ENCODE measurements around the gene KCNG1.
A peak's percentile ranks its signal among the peaks of the same experiment; 100 is the strongest.
"Not testable (repeated sequence)": the region's sequence is repeated elsewhere in the genome, so short reads cannot be mapped to it uniquely, and the experiment has no call there.

The KCNG1 gene

DNA sequence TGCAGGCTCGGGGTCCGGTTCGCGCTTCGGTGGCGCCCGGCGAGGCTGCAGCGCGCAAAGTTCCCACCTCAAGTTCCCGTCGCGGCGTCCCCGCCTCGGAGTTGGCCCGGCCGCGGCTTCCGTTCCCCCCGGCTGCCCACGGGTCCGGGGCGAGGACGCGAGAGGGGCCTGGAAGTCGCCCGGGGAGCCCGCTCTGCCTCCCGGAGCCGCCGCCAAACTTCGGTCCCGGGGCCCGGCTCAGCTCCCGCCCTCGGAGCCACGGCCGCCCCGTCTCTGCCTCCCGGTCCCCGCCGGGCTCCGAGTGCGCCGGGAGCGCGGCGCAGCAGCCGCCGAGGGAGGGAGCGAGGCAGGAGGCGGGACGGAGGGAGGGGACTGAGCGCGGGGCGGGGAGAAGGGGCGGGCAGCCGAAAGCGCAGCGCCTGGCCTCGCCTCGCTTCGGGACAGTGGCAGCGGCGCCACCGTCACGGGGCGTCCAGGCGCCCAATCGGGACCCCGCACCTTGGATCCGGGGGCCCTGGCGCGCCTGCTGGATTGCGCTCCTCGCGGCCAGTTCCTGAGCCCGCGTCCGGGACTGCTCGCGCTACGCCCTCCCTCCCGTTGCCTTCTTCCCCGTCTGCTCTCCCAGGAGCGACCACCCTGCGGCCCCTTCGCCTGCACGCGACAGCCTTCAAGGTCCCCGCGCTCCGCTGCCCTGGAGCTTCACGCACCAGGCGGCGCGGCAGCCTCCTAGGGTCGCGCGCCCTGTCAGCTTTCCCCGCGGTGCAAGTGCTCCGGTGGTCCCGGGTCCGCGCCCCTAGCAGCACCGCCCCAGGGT is at the start of gene KCNG1:
KCNG1 (minus strand) TSS at position 305 of the 814 bp plus-strand sequence. CDS start 12,769 bp downstream, outside the sequence.
- DNase-seq, result peak; percentile 1

- DNase-seq, result no peak
Measured at GRCh38 chr20:51070621-51071020, 47.7 kb upstream of the KCNG1 start.

DNA sequence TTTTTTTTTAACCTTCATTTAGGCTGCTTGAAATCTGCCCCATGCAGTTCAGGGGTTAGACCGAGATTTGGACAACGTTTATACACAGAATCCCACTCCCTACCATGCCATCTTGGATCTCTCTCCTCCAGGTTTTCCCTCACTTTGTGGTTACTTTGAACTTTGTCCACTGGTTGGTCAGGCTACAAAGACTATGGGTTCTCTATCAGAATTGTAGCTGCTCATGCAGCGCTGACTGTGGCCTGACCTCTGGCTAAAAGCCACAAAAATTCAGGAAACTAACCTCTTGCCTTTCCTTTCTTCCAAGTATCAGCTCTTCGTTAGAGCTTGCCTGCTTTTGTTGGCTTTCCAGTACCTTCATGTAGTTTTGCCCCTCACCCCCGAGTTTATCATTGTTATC is 44.9 kb upstream of the KCNG1 start:
- DNase-seq, result no peak

DNA sequence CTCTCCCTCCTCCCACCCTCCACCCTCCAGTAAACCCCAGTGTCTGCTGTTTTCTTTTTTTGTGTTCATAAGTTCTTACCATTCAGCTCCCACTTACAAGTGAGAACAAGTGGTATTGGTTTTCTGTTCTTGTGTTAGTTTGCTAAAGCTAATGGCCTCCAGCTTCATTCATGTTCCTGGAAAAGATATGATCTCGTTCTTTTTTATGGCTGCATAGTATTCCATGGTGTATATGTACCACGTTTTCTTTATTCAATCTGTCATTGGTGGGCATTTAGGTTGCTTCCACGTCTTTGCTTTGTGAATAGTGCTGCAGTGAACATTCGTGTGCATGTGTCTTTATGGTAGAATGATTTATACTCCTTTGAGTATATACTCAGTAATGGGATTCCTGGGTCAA is 42.7 kb upstream of the KCNG1 start:
- no peak for DNase-seq

DNA sequence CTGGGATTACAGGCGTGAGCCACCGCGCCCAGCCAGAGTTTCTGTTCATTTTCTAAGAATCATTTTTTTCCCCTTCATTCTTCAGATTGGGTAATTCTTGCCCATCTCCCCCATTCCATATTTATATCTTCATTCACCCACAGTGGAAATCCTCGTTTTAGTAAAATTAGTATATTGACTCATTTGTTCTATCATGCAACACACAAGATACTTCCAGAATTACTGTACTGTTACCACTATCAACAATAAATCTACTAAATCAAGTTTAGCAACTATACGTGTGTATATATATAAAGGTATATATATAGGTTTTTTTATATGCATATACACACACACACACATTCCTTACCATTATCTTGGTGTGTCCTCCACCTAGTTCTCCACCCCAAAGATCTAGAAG is 41.2 kb upstream of the KCNG1 start:
- DNase-seq, result no peak

GRCh38 chr20:51062065-51062464 is 39.2 kb upstream of the KCNG1 start:
- DNase-seq, result no peak

GRCh38 chr20:51061418-51062045 is 38.6 kb upstream of the KCNG1 start:
- no peak for DNase-seq

DNA sequence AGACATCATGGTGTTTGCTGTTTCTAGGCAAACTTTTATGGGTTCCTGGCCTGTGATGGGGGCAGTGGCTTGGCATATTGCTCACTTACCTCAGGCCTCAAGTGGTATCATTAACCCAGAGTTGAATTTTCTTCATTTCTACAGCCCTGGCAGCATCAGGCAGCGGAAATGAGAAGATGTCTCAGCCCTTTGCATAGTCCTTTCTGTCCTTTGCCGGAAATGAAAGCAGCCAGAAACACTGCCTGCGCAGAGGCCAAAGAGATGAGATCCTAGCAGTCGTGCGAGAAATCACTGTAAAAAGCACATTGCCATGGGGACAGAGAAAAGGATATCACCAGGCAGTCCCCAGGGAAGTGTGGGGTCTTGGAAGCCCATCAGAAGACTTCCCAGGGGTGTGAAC is 37.4 kb upstream of the KCNG1 start:
- no peak for DNase-seq

DNA sequence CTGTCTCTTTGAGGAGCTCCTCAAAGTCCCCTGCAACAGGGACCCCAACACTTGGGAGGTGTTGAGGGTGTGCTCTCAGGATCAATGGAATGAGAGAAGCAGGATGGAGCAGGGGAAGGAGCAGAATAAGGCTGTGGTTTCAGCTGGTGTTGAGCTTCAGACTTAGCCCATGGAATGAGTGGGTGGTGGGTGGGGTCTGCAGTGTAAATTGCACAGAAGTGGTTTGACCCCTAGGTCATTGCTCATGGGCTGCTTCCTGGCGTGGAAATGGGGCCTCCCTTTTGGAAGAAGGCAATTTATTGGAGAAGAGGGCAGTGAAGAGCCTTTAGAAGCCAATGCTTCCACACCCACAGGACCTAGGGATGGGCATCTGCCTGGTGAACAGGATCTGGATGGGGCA is 37.0 kb upstream of the KCNG1 start:
- no peak for DNase-seq

- DNase-seq, result no peak
Measured at GRCh38 chr20:51058017-51058416, 35.1 kb upstream of the KCNG1 start.

GRCh38 chr20:51054233-51054632 is 31.3 kb upstream of the KCNG1 start:
- no peak for DNase-seq

GRCh38 chr20:51050531-51051075 is 27.7 kb upstream of the KCNG1 start:
- DNase-seq, result no peak

DNA sequence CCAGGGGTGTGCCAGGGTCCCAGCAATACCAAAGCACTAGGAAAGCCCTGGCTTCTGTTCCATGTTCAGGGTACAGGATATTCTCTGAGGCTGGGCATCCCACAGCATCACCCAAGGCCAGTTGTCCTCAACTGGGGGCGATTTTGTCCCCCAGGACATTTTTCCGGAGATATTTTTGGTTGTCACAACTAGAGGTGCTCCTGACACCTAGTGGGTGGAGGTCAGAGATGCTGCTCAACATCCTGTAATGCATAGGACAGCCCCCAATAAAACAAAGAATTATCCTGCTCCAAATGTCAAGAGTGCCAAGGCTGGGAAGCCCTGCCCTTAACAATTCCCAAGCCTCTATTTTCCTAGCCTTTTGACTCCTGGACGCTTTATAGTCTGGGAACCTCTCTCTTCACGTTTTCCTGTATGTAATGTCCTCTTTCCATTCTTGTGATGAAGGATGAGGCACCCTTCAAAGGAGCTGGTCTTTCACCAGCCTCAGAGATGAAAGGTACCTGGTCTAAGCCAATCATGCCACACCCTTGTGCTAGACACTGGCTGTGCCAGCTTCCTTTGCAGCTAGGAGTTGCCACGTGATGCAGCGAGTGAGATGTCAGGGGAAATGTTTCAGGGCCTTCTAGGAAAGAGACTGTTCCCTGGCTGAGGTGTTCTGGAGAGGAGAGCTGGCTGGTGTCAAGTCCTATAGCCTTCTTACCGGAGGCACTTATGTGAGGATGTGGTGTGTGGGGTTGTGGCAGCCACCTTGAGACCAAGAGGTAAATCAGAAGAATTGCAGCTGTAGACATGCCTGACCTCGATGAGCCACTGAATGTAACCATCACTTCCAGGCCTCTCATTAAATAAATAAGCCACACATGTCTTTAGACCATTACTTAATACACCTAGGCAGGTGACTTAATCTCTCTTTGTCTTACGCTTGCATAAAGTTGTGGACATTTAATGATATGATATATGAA is 23.4 kb upstream of the KCNG1 start:
- no peak for DNase-seq

DNA sequence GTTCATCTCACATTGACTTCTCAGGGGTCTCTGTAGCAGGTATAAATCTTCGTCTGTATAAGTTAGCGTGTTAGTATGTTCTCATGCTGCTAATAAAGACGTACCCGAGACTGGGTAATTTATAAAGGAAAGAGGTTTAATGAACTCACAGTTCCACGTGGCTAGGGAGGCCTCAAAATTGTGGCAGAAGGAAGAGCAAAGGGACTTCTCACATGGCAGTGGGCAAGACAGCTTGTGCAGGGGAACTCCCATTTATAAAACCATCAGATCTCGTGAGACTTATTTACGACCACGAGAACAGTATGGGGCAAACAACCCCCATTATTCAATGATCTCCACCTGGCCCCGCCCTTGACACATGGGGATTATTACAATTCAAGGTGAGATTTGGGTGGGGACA is 22.6 kb upstream of the KCNG1 start:
- DNase-seq, result not testable (repeated sequence)

DNA sequence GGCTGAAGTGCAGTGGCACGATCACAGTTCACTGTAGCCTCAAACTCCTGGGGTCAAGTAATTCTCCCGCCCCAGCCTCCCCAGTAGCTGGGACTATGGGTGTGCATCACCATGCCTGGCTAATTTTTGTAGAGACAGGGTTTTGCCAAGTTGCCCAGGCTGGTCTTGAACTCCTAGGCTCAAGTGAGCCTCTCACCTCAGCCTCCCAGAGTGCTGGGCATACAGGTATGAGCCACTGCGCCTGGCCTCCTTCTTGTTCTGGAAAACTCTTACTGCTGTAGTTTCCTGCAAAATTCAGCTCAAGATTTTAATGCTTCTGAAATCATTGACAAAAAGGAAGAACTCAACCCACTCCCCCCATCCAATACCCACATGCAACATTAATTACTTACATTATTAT is 21.9 kb upstream of the KCNG1 start:
- DNase-seq, result no peak

- DNase-seq, result no peak
Measured at GRCh38 chr20:51043811-51044210, 20.9 kb upstream of the KCNG1 start.

DNA sequence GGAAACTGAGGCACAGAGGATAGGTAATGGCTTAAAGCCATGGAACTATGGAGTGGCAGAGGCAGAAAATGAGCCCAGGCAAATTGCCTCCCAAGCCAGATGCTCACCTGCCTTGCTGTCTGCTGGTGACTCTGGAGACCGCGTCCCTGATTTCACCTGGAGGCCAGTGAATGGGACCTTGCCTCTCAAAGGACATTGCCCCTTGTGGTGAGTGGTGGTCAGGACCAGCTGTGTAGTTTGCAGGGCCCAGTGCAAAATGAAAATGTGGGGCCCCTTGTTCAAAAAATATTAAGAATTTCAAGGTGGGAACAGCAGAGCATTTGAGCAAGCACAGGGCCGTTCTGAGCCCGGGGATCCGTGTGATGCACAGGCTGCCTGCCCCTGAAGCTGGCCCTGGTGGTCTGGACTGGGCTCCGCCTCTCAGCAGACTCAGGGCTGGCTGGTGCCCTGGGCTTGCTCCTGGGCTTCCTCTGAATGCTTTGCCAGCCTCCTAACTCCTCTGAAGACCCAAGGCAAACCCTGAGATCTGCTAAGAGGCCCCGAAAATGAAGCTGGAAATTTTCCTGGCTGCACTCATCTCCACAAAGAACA is 19.8 kb upstream of the KCNG1 start:
- DNase-seq, result no peak

- DNase-seq, result no peak
Measured at GRCh38 chr20:51042064-51042463, 19.2 kb upstream of the KCNG1 start.

DNA sequence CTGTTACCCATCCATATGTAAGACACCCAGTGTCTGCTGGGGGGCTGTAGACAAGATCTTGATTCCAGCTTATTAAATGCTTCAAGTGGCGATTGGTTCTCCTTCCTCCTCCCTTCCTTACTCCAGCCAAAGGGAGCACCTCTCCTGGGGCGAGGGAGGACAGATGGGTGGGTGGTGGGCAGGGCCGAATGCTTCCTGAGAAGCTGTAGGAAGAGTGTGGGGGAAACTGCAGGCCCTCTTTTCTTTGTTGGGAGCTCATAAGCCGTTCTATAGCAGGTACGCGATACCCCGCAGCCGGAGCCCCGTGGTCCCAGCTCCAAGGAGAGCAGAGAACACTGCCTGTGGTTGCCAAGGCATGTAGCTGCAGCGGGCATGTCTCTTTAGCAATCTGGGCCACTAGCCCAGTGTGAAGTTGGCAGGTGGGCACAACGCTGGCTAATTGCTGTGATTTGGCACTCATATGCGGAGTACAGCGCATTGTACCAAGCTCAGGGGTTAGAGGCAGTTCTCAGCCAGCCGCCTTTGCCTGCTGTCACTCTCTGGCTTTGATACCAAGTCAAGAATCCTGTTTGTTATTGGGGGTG is 14.7 kb upstream of the KCNG1 start:
- no peak for DNase-seq

DNA sequence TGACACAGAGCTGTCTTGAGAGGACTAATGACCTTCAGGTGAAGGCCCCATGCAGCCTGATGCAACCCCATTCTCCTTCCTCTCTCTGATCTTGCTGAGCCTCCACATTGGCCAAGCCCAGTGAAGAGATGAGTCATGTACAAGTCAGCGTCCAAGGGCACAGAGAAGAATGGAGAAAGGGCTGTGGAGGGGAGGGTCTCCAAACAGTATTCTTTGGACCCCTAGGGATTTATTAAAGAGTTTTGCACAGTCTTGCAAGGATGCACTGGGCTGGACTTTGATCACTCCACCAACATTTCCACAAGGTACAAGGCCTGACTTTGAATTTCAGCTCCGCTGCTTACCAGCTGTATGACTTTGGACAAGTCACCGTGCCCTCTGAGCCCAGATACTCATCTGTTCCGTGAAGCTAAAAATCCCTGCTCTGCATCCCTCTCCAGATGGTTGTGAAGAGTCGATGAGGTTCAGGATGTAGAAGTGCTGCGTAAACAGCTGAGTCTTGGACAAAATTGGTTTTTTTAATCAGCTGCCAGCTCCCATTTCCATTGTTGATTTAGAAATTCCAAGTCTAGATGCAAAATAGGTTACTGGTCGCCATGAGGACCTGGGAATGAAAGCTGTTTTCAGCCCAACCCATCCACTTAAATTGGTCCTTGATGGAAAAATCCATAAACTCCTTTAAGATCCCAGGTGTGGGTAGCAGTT is 14.1 kb upstream of the KCNG1 start:
- no peak for DNase-seq

GRCh38 chr20:51036226-51036625 is 13.3 kb upstream of the KCNG1 start:
- DNase-seq, result no peak

Data from activated effector memory CD4-positive, alpha-beta T cell treated with Interleukin-2 at 50 U/mL for 16 hours (primary cell).